ENCODE results near the gene MYO7A. TPM values are rescaled to one million over a fixed set of nuclear protein-coding genes. Genes with fewer than 3 reads are reported as not detected.

MYO7A gene
- total RNA-seq, 1 experiment from 2014 or later, result 2.5 TPM

DNA sequence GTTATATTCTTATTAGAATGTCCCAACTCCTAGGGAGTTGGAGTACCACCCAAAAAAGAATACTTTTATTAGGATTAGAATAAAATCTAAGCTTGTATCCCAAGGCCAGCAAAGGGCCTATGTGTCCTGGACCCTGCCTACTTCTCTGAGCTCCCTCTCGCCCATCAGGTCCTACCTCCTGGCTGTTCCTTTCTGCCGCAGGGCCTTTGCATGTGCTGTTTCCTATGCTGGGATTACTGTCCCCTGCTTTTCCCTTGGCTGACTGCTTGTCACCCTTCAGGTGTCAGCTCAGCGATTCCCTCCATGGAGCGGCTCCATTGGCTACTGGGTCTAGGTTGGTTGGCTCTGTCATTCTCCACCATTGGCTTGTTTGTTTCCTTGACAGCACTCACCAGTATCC lies 13.4 kb downstream of the MYO7A start:
- Mint-ChIP-seq H3K27me3 (ENCODE audit: low read depth) (no peaks in the 10 kb centered on the region; the same call in 1 of the 2 replicates), H3K9me3 (no peaks in the 10 kb centered on the region), H3K4me1 (peaks cover 13% of the 10 kb centered on the region), H3K36me3 (no peaks in the 10 kb centered on the region), H3K4me3 (no peak overlapping the region), H3K27ac (no peak overlapping the region)
- TF ChIP-seq, protein P1, sequence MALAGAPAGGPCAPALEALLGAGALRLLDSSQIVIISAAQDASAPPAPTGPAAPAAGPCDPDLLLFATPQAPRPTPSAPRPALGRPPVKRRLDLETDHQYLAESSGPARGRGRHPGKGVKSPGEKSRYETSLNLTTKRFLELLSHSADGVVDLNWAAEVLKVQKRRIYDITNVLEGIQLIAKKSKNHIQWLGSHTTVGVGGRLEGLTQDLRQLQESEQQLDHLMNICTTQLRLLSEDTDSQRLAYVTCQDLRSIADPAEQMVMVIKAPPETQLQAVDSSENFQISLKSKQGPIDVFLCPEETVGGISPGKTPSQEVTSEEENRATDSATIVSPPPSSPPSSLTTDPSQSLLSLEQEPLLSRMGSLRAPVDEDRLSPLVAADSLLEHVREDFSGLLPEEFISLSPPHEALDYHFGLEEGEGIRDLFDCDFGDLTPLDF (CRISPR knock-in tag; IDR thresholded peaks at IDR 0.05), result no peak
- peak; percentile 61; the same call in 1 of the 2 replicates for TF ChIP-seq GTF2I (CRISPR knock-in tag; conservative IDR thresholded peaks at IDR 0.05)
- ChIA-PET CTCF (interaction anchor here (0.8 to 3.7 kb wide), 6 partner anchors 9 to 50 kb away, joined by 3 to 44 read pairs (median 4); partner anchors contain the start of gene MYO7A), POLR2A (no interaction called here)
- ATAC-seq (no peak), DNase-seq (ENCODE audit: low spot score) (no peak)

DNA sequence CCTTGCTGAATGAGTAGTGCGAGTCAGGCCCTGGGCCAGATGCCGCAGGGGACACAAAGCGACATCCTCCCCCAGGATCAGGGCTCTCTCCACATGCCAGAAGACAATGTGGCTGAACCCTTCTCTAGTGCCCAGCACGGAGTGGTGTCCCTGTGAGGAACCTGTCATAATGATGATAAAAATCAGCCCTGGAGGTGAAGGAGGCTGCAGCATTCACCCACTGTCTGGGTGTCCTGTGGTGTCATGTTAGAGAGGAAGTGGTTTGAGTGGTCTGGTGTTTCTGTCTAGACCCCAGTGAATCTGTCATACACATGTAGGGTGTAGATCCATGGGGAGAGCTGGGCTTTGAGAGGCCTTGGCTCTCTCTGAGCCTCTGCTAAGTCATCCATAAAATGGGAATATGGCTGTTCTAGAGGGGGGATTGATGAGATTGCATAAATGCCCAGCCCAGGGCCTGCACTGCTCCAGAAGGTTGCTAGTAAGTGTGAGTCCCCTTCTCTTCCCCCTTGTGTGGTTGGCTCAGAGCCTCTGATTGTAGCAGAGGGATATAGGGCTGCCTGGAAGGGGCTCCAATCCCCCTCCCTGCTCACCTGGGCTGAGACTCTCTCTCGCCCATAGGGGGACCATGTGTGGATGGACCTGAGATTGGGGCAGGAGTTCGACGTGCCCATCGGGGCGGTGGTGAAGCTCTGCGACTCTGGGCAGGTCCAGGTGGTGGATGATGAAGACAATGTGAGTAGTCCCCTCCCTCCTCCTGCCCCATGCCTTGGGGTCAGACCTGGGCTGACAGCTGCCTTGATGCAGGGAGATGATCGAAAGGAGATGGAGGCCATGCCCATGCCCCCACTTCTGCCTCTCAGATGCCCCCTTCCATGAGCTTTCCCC lies 14.3 kb downstream of the MYO7A start:
- Mint-ChIP-seq H3K27me3 (ENCODE audit: low read depth) (peaks cover 4% of the 10 kb centered on the region; the same call in 1 of the 2 replicates), H3K27ac (no peak overlapping the region), H3K4me1 (peaks cover 18% of the 10 kb centered on the region), H3K36me3 (no peaks in the 10 kb centered on the region), H3K4me3 (no peak overlapping the region), H3K9me3 (no peaks in the 10 kb centered on the region)
- CTCF ChIA-PET, result interaction anchor here (0.9 to 3.7 kb wide), 5 partner anchors 12 to 95 kb away, joined by 3 to 44 read pairs (median 4); partner anchors contain the start of gene MYO7A
- no peak for ATAC-seq
- POLR2A ChIA-PET, result no interaction called here
- no peak for DNase-seq (ENCODE audit: low spot score)
- TF ChIP-seq NR1H2 (CRISPR knock-in tag; IDR thresholded peaks at IDR 0.05) (no peak), ESRRA (CRISPR knock-in tag; IDR thresholded peaks at IDR 0.05; ENCODE audit: borderline replicate concordance) (no peak), PRRX2 (CRISPR knock-in tag; IDR thresholded peaks at IDR 0.05) (no peak), NFE2L1 (CRISPR knock-in tag; IDR thresholded peaks at IDR 0.05) (no peak), ZNF416 (CRISPR knock-in tag; IDR thresholded peaks at IDR 0.05) (no peak), SMAD4 (CRISPR knock-in tag; IDR thresholded peaks at IDR 0.05) (no peak)
- TF ChIP-seq, protein P2, sequence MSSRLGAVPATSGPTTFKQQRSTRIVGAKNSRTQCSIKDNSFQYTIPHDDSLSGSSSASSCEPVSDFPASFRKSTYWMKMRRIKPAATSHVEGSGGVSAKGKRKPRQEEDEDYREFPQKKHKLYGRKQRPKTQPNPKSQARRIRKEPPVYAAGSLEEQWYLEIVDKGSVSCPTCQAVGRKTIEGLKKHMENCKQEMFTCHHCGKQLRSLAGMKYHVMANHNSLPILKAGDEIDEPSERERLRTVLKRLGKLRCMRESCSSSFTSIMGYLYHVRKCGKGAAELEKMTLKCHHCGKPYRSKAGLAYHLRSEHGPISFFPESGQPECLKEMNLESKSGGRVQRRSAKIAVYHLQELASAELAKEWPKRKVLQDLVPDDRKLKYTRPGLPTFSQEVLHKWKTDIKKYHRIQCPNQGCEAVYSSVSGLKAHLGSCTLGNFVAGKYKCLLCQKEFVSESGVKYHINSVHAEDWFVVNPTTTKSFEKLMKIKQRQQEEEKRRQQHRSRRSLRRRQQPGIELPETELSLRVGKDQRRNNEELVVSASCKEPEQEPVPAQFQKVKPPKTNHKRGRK (CRISPR knock-in tag; IDR thresholded peaks at IDR 0.05; ENCODE audit: borderline replicate concordance), result no peak
- TF ChIP-seq, protein P3, sequence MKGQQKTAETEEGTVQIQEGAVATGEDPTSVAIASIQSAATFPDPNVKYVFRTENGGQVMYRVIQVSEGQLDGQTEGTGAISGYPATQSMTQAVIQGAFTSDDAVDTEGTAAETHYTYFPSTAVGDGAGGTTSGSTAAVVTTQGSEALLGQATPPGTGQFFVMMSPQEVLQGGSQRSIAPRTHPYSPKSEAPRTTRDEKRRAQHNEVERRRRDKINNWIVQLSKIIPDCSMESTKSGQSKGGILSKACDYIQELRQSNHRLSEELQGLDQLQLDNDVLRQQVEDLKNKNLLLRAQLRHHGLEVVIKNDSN (CRISPR knock-in tag; IDR thresholded peaks at IDR 0.05), result no peak
- TF ChIP-seq, protein P4, sequence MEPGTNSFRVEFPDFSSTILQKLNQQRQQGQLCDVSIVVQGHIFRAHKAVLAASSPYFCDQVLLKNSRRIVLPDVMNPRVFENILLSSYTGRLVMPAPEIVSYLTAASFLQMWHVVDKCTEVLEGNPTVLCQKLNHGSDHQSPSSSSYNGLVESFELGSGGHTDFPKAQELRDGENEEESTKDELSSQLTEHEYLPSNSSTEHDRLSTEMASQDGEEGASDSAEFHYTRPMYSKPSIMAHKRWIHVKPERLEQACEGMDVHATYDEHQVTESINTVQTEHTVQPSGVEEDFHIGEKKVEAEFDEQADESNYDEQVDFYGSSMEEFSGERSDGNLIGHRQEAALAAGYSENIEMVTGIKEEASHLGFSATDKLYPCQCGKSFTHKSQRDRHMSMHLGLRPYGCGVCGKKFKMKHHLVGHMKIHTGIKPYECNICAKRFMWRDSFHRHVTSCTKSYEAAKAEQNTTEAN (CRISPR knock-in tag; IDR thresholded peaks at IDR 0.05), result no peak
- TF ChIP-seq, protein P5, sequence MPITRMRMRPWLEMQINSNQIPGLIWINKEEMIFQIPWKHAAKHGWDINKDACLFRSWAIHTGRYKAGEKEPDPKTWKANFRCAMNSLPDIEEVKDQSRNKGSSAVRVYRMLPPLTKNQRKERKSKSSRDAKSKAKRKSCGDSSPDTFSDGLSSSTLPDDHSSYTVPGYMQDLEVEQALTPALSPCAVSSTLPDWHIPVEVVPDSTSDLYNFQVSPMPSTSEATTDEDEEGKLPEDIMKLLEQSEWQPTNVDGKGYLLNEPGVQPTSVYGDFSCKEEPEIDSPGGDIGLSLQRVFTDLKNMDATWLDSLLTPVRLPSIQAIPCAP (CRISPR knock-in tag; IDR thresholded peaks at IDR 0.05), result no peak
- TF ChIP-seq, protein P6, sequence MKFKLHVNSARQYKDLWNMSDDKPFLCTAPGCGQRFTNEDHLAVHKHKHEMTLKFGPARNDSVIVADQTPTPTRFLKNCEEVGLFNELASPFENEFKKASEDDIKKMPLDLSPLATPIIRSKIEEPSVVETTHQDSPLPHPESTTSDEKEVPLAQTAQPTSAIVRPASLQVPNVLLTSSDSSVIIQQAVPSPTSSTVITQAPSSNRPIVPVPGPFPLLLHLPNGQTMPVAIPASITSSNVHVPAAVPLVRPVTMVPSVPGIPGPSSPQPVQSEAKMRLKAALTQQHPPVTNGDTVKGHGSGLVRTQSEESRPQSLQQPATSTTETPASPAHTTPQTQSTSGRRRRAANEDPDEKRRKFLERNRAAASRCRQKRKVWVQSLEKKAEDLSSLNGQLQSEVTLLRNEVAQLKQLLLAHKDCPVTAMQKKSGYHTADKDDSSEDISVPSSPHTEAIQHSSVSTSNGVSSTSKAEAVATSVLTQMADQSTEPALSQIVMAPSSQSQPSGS (CRISPR knock-in tag; IDR thresholded peaks at IDR 0.05; ENCODE audit: borderline replicate concordance, low read depth), result no peak
- TF ChIP-seq, protein P7, sequence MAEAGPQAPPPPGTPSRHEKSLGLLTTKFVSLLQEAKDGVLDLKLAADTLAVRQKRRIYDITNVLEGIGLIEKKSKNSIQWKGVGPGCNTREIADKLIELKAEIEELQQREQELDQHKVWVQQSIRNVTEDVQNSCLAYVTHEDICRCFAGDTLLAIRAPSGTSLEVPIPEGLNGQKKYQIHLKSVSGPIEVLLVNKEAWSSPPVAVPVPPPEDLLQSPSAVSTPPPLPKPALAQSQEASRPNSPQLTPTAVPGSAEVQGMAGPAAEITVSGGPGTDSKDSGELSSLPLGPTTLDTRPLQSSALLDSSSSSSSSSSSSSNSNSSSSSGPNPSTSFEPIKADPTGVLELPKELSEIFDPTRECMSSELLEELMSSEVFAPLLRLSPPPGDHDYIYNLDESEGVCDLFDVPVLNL (CRISPR knock-in tag; IDR thresholded peaks at IDR 0.05; ENCODE audit: borderline replicate concordance, low read depth), result no peak
